Osteoblast (primary cell): ENCODE results near the gene SCYGR3. TPM values are rescaled to one million over a fixed set of nuclear protein-coding genes. Genes with fewer than 3 reads are reported as not detected.

Experiments used
- DNase-seq: peaks from one replicate; pipeline ENCODE4 v3.0.0; 2011; ENCODE audit warnings: low spot score, mixed read lengths; ENCODE audit not compliant: insufficient read length; ENCODE audit errors: missing footprints
- H2AFZ ChIP-seq: 2 replicates; pipeline ENCODE4 v1.6.0; 2011; ENCODE audit warnings: mild to moderate bottlenecking, low read length
- H3K27ac ChIP-seq: 2 replicates; pipeline ENCODE4 v1.5.1; 2011; ENCODE audit warnings: mild to moderate bottlenecking, low read depth, low read length, moderate library complexity
- H3K27me3 ChIP-seq: 2 replicates; pipeline ENCODE4 v1.6.0; 2012; ENCODE audit warnings: mild to moderate bottlenecking, control low read depth, inconsistent platforms, low read length, moderate library complexity; ENCODE audit not compliant: insufficient read depth
- H3K36me3 ChIP-seq: 2 replicates; pipeline ENCODE4 v1.5.1; 2011; ENCODE audit warnings: mild to moderate bottlenecking, low read length, control low read depth, moderate library complexity; ENCODE audit not compliant: insufficient read depth
- H3K4me1 ChIP-seq: 2 replicates; pipeline ENCODE4 v1.5.1; 2011; ENCODE audit warnings: mild to moderate bottlenecking, low read length, control low read depth, moderate library complexity; ENCODE audit not compliant: insufficient read depth
- H3K4me2 ChIP-seq: 2 replicates; pipeline ENCODE4 v1.6.0; 2011; ENCODE audit warnings: mild to moderate bottlenecking, low read length; ENCODE audit not compliant: insufficient read depth
- H3K4me3 ChIP-seq: fragments of 200-600 bp; sonication (generic); 3 replicates; pipeline ENCODE4 v1.5.1; 2012; ENCODE audit warnings: mild to moderate bottlenecking, low read length, inconsistent platforms; ENCODE audit not compliant: insufficient read depth
- H3K79me2 ChIP-seq: 2 replicates; pipeline ENCODE4 v1.6.0; 2012; ENCODE audit warnings: mild to moderate bottlenecking, low read length, control low read depth, inconsistent platforms; ENCODE audit not compliant: insufficient read depth
- H3K9me3 ChIP-seq: 2 replicates; pipeline ENCODE4 v1.5.1; 2011; ENCODE audit warnings: low read depth, low read length, control low read depth
- H4K20me1 ChIP-seq: 2 replicates; pipeline ENCODE4 v1.6.0; 2012; ENCODE audit warnings: mild to moderate bottlenecking, low read length, control low read depth; ENCODE audit not compliant: insufficient read depth
- total RNA-seq: library from RNA; depleted of rRNA; stranded (reverse); fragments of >200 nt; gene quantifications from 2 replicates; pipeline ENCODE4 v1.2.3, GENCODE V29; 2012
- TF ChIP-seq, protein P1 (sequence below): IDR thresholded peaks from 2 replicates; pipeline ENCODE4 v1.5.1; 2011; ENCODE audit warnings: mild to moderate bottlenecking, low read depth, low read length, moderate library complexity; ENCODE audit errors: extremely low read depth

The SCYGR3 gene
- total RNA-seq, 1 donor: not detected

- DNase-seq: no peak
- H2AFZ ChIP-seq: no peak overlapping the region
- H3K9me3 ChIP-seq: no peaks in the 10 kb centered on the region
- peaks cover 14% of the 10 kb centered on the region for H3K4me1 ChIP-seq
- peak overlapping the region; percentile 14 for H3K27ac ChIP-seq
- no peaks in the 10 kb centered on the region for H3K79me2 ChIP-seq
- H3K4me2 ChIP-seq: peak overlapping the region; percentile 50
- TF ChIP-seq, protein P1, sequence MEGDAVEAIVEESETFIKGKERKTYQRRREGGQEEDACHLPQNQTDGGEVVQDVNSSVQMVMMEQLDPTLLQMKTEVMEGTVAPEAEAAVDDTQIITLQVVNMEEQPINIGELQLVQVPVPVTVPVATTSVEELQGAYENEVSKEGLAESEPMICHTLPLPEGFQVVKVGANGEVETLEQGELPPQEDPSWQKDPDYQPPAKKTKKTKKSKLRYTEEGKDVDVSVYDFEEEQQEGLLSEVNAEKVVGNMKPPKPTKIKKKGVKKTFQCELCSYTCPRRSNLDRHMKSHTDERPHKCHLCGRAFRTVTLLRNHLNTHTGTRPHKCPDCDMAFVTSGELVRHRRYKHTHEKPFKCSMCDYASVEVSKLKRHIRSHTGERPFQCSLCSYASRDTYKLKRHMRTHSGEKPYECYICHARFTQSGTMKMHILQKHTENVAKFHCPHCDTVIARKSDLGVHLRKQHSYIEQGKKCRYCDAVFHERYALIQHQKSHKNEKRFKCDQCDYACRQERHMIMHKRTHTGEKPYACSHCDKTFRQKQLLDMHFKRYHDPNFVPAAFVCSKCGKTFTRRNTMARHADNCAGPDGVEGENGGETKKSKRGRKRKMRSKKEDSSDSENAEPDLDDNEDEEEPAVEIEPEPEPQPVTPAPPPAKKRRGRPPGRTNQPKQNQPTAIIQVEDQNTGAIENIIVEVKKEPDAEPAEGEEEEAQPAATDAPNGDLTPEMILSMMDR: no peak
- H4K20me1 ChIP-seq: no peaks in the 10 kb centered on the region
- no peaks in the 10 kb centered on the region for H3K27me3 ChIP-seq
- H3K4me3 ChIP-seq: peak overlapping the region; percentile 43
- H3K36me3 ChIP-seq: no peaks in the 10 kb centered on the region
Measured at GRCh38 chr2:227570615-227571014, 44.0 kb downstream of the SCYGR3 start.

DNA sequence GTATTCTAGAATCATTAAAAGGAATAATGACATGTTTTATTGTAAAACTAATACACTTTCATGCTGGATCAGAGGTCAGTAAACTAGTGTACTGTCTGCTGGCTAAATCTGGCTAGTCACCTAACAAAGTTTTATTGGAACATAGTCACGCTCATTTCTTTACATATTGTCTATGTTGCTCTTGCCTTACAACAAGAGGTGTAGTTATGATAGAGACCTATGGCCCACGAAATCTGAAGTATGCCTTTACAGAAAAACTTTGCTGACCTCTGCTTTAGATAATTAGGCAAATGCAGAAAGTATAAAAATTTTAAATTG is 45.8 kb downstream of the SCYGR3 start:
- no peaks in the 10 kb centered on the region for H3K27me3 ChIP-seq
- DNase-seq: peak; percentile 64
- no peak overlapping the region for H2AFZ ChIP-seq
- no peaks in the 10 kb centered on the region for H3K36me3 ChIP-seq
- no peak overlapping the region for H3K4me2 ChIP-seq
- no peaks in the 10 kb centered on the region for H3K79me2 ChIP-seq
- H3K27ac ChIP-seq: no peak overlapping the region
- no peaks in the 10 kb centered on the region for H4K20me1 ChIP-seq
- peaks cover 14% of the 10 kb centered on the region for H3K4me1 ChIP-seq
- no peak overlapping the region for H3K4me3 ChIP-seq
- TF ChIP-seq, protein P1: no peak
- H3K9me3 ChIP-seq: no peaks in the 10 kb centered on the region

DNA sequence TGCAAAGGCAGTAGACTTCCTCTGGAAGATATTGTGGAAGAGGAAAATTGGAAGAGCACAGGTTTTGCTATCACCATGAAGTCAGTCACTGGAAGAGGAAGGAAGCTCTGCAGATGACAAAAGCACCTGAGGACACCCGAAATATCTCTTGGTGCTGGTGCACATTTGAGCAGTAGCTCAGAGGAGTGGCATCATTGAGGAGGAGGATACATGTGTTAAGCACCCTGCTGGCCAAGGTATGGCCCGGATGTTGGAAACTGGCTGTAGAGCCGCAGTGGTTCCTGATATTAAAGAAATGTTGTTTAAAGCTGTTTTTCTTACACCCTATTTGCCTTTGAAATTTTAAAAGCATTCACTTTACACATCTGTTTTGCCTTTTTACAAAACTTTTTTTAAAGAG is 48.6 kb downstream of the SCYGR3 start:
- Histone ChIP-seq H3K79me2 (no peaks in the 10 kb centered on the region), H2AFZ (no peak overlapping the region), H3K36me3 (no peaks in the 10 kb centered on the region), H3K4me1 (peaks cover 11% of the 10 kb centered on the region), H3K27ac (no peak overlapping the region), H3K9me3 (no peaks in the 10 kb centered on the region), H3K27me3 (no peaks in the 10 kb centered on the region), H3K4me3 (no peak overlapping the region), H4K20me1 (no peaks in the 10 kb centered on the region), H3K4me2 (no peak overlapping the region)
- DNase-seq: no peak
- TF ChIP-seq, protein P1: no peak

DNA sequence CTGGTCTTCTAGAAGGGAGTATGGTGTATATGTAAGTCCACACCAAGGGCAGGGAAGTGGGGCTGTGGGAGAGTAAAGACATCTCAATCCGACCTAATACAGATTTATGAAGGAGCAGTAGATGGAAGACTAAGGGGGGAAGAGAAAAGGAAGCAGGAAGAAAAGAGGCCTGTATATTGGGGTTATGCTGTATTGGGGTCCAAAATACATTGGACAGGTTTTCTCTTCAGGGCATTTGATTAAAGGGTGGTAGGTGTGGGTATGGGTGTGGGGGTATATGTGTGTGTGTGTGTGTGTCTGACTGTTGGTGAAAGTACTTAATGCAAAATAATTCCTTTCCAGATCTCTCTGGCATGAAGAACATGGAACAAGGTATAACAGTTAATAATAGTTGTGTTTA is 49.6 kb downstream of the SCYGR3 start:
- Histone ChIP-seq H3K4me1 (peaks cover 2% of the 10 kb centered on the region), H3K36me3 (no peaks in the 10 kb centered on the region)
- DNase-seq: no peak

More for the DNA sequence above, 49.6 kb downstream of the SCYGR3 start:
- Histone ChIP-seq H3K4me2 (no peak overlapping the region), H3K27me3 (no peaks in the 10 kb centered on the region), H3K4me3 (no peak overlapping the region), H4K20me1 (no peaks in the 10 kb centered on the region), H2AFZ (no peak overlapping the region), H3K79me2 (no peaks in the 10 kb centered on the region), H3K9me3 (no peaks in the 10 kb centered on the region), H3K27ac (no peak overlapping the region)
- TF ChIP-seq, protein P1: no peak

Other genes with a start within 250 kb of the SCYGR3 start
- gene TM4SF20, start 235.5 kb downstream of the SCYGR3 start, total RNA-seq: 0.88 and 1.1 TPM in 2 replicates
- gene SCYGR1, start 226.9 kb downstream of the SCYGR3 start, total RNA-seq: not detected in 2 replicates
- gene AGFG1, start 142.7 kb downstream of the SCYGR3 start, total RNA-seq: 48.5 and 61.0 TPM in 2 replicates
- gene SCYGR2, start 15.9 kb downstream of the SCYGR3 start, total RNA-seq: not detected in 2 replicates
- gene SCYGR4, start 2.7 kb upstream of the SCYGR3 start, total RNA-seq: not detected in 2 replicates
- gene SCYGR5, start 52.0 kb upstream of the SCYGR3 start, total RNA-seq: not detected in 2 replicates
- gene SLC19A3, start 103.2 kb upstream of the SCYGR3 start, total RNA-seq: 0.29 and 0.36 TPM in 2 replicates
- gene SCYGR6, start 109.9 kb upstream of the SCYGR3 start, total RNA-seq: not detected in 2 replicates
- gene SCYGR7, start 113.5 kb upstream of the SCYGR3 start, total RNA-seq: not detected in 2 replicates
- gene SCYGR8, start 131.1 kb upstream of the SCYGR3 start, total RNA-seq: not detected in 2 replicates
- 1.1 and 1.2 TPM in 2 replicates for gene CCL20, start 199.0 kb upstream of the SCYGR3 start, total RNA-seq